ENCODE data around the gene RAB27A.
"Not testable (repeated sequence)": the region's sequence is repeated elsewhere in the genome, so short reads cannot be mapped to it uniquely, and the experiment has no call there.

Gene RAB27A

GRCh38 chr15:55289746-55290527, at the start of gene RAB27A:
TSS of gene RAB27A (minus strand) at chr15:55289813. CDS start at chr15:55234934, 54,879 bp downstream.
- no peaks in the 10 kb centered on the region for H3K36me3 ChIP-seq (ENCODE audit: control insufficient read depth, low read depth, low read length)
- peaks cover 8% of the 10 kb centered on the region for H3K27me3 ChIP-seq (ENCODE audit: control insufficient read depth, insufficient read depth, low read length)
- H3K27ac ChIP-seq (ENCODE audit: low read length) = no peak within 1 kb of the TSS
- peak within 1 kb of the TSS; percentile 93 for H3K4me3 ChIP-seq (ENCODE audit: low read length)
- peaks cover 9% of the 10 kb centered on the region for H3K4me1 ChIP-seq (ENCODE audit: control insufficient read depth, low read depth, low read length)
- H3K9ac ChIP-seq (ENCODE audit: low read length) = peak within 1 kb of the TSS; percentile 58
- no peaks in the 10 kb centered on the region for H3K9me3 ChIP-seq (ENCODE audit: control insufficient read depth, low read depth, low read length)

GRCh38 chr15:55337160-55337559, 47.5 kb upstream of the RAB27A start:
- H3K36me3 ChIP-seq (ENCODE audit: control insufficient read depth, low read depth, low read length) = no peaks in the 10 kb centered on the region
- H3K9ac ChIP-seq (ENCODE audit: low read length) = no peak overlapping the region
- no peak overlapping the region for H3K27ac ChIP-seq (ENCODE audit: low read length)
- no peaks in the 10 kb centered on the region for H3K27me3 ChIP-seq (ENCODE audit: control insufficient read depth, insufficient read depth, low read length)
- no peaks in the 10 kb centered on the region for H3K9me3 ChIP-seq (ENCODE audit: control insufficient read depth, low read depth, low read length)
- H3K4me1 ChIP-seq (ENCODE audit: control insufficient read depth, low read depth, low read length) = no peaks in the 10 kb centered on the region
- H3K4me3 ChIP-seq (ENCODE audit: low read length) = no peak overlapping the region

- Histone ChIP-seq H3K27me3 (ENCODE audit: control insufficient read depth, insufficient read depth, low read length) (no peaks in the 10 kb centered on the region), H3K4me1 (ENCODE audit: control insufficient read depth, low read depth, low read length) (no peaks in the 10 kb centered on the region), H3K9ac (ENCODE audit: low read length) (no peak overlapping the region), H3K9me3 (ENCODE audit: control insufficient read depth, low read depth, low read length) (no peaks in the 10 kb centered on the region), H3K36me3 (ENCODE audit: control insufficient read depth, low read depth, low read length) (no peaks in the 10 kb centered on the region), H3K4me3 (ENCODE audit: low read length) (no peak overlapping the region), H3K27ac (ENCODE audit: low read length) (no peak overlapping the region)
Measured at GRCh38 chr15:55334997-55335396, 45.4 kb upstream of the RAB27A start.

- H3K9ac ChIP-seq (ENCODE audit: low read length) = no peak overlapping the region
- H3K27me3 ChIP-seq (ENCODE audit: control insufficient read depth, insufficient read depth, low read length) = no peaks in the 10 kb centered on the region
- no peaks in the 10 kb centered on the region for H3K4me1 ChIP-seq (ENCODE audit: control insufficient read depth, low read depth, low read length)
- no peak overlapping the region for H3K27ac ChIP-seq (ENCODE audit: low read length)
- H3K4me3 ChIP-seq (ENCODE audit: low read length) = no peak overlapping the region
- H3K36me3 ChIP-seq (ENCODE audit: control insufficient read depth, low read depth, low read length) = no peaks in the 10 kb centered on the region
- H3K9me3 ChIP-seq (ENCODE audit: control insufficient read depth, low read depth, low read length) = no peaks in the 10 kb centered on the region
Measured at GRCh38 chr15:55334371-55334770, 44.8 kb upstream of the RAB27A start.

- H3K36me3 ChIP-seq (ENCODE audit: control insufficient read depth, low read depth, low read length) = no peaks in the 10 kb centered on the region
Measured at GRCh38 chr15:55327387-55327786, 37.8 kb upstream of the RAB27A start.

GRCh38 chr15:55322467-55322866, 32.9 kb upstream of the RAB27A start:
- no peak overlapping the region for H3K4me3 ChIP-seq (ENCODE audit: low read length)
- no peak overlapping the region for H3K9ac ChIP-seq (ENCODE audit: low read length)
- no peaks in the 10 kb centered on the region for H3K9me3 ChIP-seq (ENCODE audit: control insufficient read depth, low read depth, low read length)
- no peak overlapping the region for H3K27ac ChIP-seq (ENCODE audit: low read length)
- H3K27me3 ChIP-seq (ENCODE audit: control insufficient read depth, insufficient read depth, low read length) = no peaks in the 10 kb centered on the region
- no peaks in the 10 kb centered on the region for H3K36me3 ChIP-seq (ENCODE audit: control insufficient read depth, low read depth, low read length)
- H3K4me1 ChIP-seq (ENCODE audit: control insufficient read depth, low read depth, low read length) = peaks cover 10% of the 10 kb centered on the region

More at GRCh38 chr15:55327387-55327786, 37.8 kb upstream of the RAB27A start:
- Histone ChIP-seq H3K4me3 (ENCODE audit: low read length) (no peak overlapping the region), H3K27ac (ENCODE audit: low read length) (no peak overlapping the region), H3K27me3 (ENCODE audit: control insufficient read depth, insufficient read depth, low read length) (no peaks in the 10 kb centered on the region), H3K9ac (ENCODE audit: low read length) (no peak overlapping the region), H3K9me3 (ENCODE audit: control insufficient read depth, low read depth, low read length) (no peaks in the 10 kb centered on the region), H3K4me1 (ENCODE audit: control insufficient read depth, low read depth, low read length) (peaks cover 9% of the 10 kb centered on the region)

GRCh38 chr15:55320963-55321362, 31.4 kb upstream of the RAB27A start:
- Histone ChIP-seq H3K27me3 (ENCODE audit: control insufficient read depth, insufficient read depth, low read length) (no peaks in the 10 kb centered on the region), H3K9me3 (ENCODE audit: control insufficient read depth, low read depth, low read length) (no peaks in the 10 kb centered on the region), H3K27ac (ENCODE audit: low read length) (no peak overlapping the region), H3K36me3 (ENCODE audit: control insufficient read depth, low read depth, low read length) (no peaks in the 10 kb centered on the region), H3K4me3 (ENCODE audit: low read length) (no peak overlapping the region), H3K4me1 (ENCODE audit: control insufficient read depth, low read depth, low read length) (peaks cover 10% of the 10 kb centered on the region), H3K9ac (ENCODE audit: low read length) (no peak overlapping the region)

- Histone ChIP-seq H3K4me3 (ENCODE audit: low read length) (no peak overlapping the region), H3K36me3 (ENCODE audit: control insufficient read depth, low read depth, low read length) (no peaks in the 10 kb centered on the region), H3K27ac (ENCODE audit: low read length) (no peak overlapping the region), H3K9ac (ENCODE audit: low read length) (no peak overlapping the region), H3K4me1 (ENCODE audit: control insufficient read depth, low read depth, low read length) (peaks cover 10% of the 10 kb centered on the region), H3K9me3 (ENCODE audit: control insufficient read depth, low read depth, low read length) (no peaks in the 10 kb centered on the region), H3K27me3 (ENCODE audit: control insufficient read depth, insufficient read depth, low read length) (no peaks in the 10 kb centered on the region)
Measured at GRCh38 chr15:55320238-55320550, 30.6 kb upstream of the RAB27A start.

GRCh38 chr15:55319537-55320237, 30.1 kb upstream of the RAB27A start:
- Histone ChIP-seq H3K27ac (ENCODE audit: low read length) (no peak overlapping the region), H3K36me3 (ENCODE audit: control insufficient read depth, low read depth, low read length) (no peaks in the 10 kb centered on the region), H3K27me3 (ENCODE audit: control insufficient read depth, insufficient read depth, low read length) (no peaks in the 10 kb centered on the region), H3K9me3 (ENCODE audit: control insufficient read depth, low read depth, low read length) (no peaks in the 10 kb centered on the region), H3K9ac (ENCODE audit: low read length) (peak overlapping the region; percentile 88), H3K4me1 (ENCODE audit: control insufficient read depth, low read depth, low read length) (peaks cover 10% of the 10 kb centered on the region), H3K4me3 (ENCODE audit: low read length) (peak overlapping the region; percentile 100)

GRCh38 chr15:55318588-55319494, 29.2 kb upstream of the RAB27A start, which contains the start of the genes PIGB and PIGBOS1:
TSS of gene PIGB (plus strand) at chr15:55319222. CDS start at chr15:55319251, 29 bp downstream.
TSS of gene PIGBOS1 (minus strand) at chr15:55319123. CDS start at chr15:55317792, 1,331 bp downstream.
- Histone ChIP-seq H3K36me3 (ENCODE audit: control insufficient read depth, low read depth, low read length) (no peaks in the 10 kb centered on the region), H3K4me3 (ENCODE audit: low read length) (peak within 1 kb of the TSS; percentile 100), H3K27me3 (ENCODE audit: control insufficient read depth, insufficient read depth, low read length) (no peaks in the 10 kb centered on the region), H3K27ac (ENCODE audit: low read length) (peak within 1 kb of the TSS; percentile 83), H3K9me3 (ENCODE audit: control insufficient read depth, low read depth, low read length) (no peaks in the 10 kb centered on the region), H3K9ac (ENCODE audit: low read length) (peak within 1 kb of the TSS; percentile 88), H3K4me1 (ENCODE audit: control insufficient read depth, low read depth, low read length) (peaks cover 2% of the 10 kb centered on the region)

GRCh38 chr15:55302801-55303200, 13.2 kb upstream of the RAB27A start:
- H3K27ac ChIP-seq (ENCODE audit: low read length); H3K36me3 ChIP-seq (ENCODE audit: control insufficient read depth, low read depth, low read length); H3K9me3 ChIP-seq (ENCODE audit: control insufficient read depth, low read depth, low read length); H3K4me3 ChIP-seq (ENCODE audit: low read length); H3K4me1 ChIP-seq (ENCODE audit: control insufficient read depth, low read depth, low read length); H3K9ac ChIP-seq (ENCODE audit: low read length); H3K27me3 ChIP-seq (ENCODE audit: control insufficient read depth, insufficient read depth, low read length): not testable (repeated sequence)
